ENCODE measurements around the gene SLC6A18. TPM values are rescaled to one million over a fixed set of nuclear protein-coding genes. Genes with fewer than 3 reads are reported as not detected.
"Not testable (repeated sequence)": the region's sequence is repeated elsewhere in the genome, so short reads cannot be mapped to it uniquely, and the experiment has no call there.

SLC6A18 gene
- total and polyA plus RNA-seq, 10 of the 15 experiments (the other 5 are each of a cell fraction or from before 2014, with no cell fraction given), result not detected

GRCh38 chr5:1284336-1284970, 59.3 kb downstream of the SLC6A18 start:
- 54% methylated on average over 24 of the region's 27 CpGs for WGBS (ENCODE audit: insufficient coverage, insufficient replicate concordance, low lambda C conversion rate, missing lambda C conversion rate)
- not testable (repeated sequence) for H3K79me2 ChIP-seq (ENCODE audit: control insufficient read depth, insufficient read depth, low read length)

GRCh38 chr5:1285141-1285540, 60.0 kb downstream of the SLC6A18 start:
- H4K20me1 ChIP-seq (ENCODE audit: control insufficient read depth, insufficient read depth), result no peaks in the 10 kb centered on the region
- SMC1A ChIA-PET (ENCODE audit: uncharacterized antibody, unreplicated experiment), result no interaction called here

More at GRCh38 chr5:1284336-1284970, 59.3 kb downstream of the SLC6A18 start:
- BruUV-seq (replicated peaks); in situ Hi-C loops (cut with MboI); H3K4me3 ChIP-seq; FAIRE-seq; H3K36me3 ChIP-seq (ENCODE audit: control insufficient read depth in 2 of 2, insufficient read depth in 2 of 2, low read length in 1 of 2); RAD21 ChIA-PET (ENCODE audit: unreplicated experiment); DNase-seq (ENCODE audit: low read depth, low spot score); H3K4me1 ChIP-seq (ENCODE audit: control insufficient read depth, insufficient read depth, low read length); H3K4me2 ChIP-seq (ENCODE audit: control insufficient read depth, insufficient read depth); H3K27ac ChIP-seq (ENCODE audit: control insufficient read depth, insufficient read depth); H3K9ac ChIP-seq (ENCODE audit: control insufficient read depth, insufficient read depth, low read length); H3K9me3 ChIP-seq (replicated peaks; ENCODE audit: control insufficient read depth, insufficient read depth, low read length); CTCF ChIA-PET; intact Hi-C loops (cut with micrococcal nuclease; ENCODE audit: unreplicated experiment); ATAC-seq; H3K27me3 ChIP-seq (replicated peaks in 1 of 2; ENCODE audit: control insufficient read depth in 2 of 2, insufficient read depth in 2 of 2, low read length in 1 of 2); SMC1A ChIA-PET (ENCODE audit: uncharacterized antibody, unreplicated experiment); H2AFZ ChIP-seq (ENCODE audit: control insufficient read depth, low read depth, low read length); H4K20me1 ChIP-seq (ENCODE audit: control insufficient read depth, insufficient read depth): not testable (repeated sequence)
- POLR2A ChIA-PET, result interaction anchor here (0.6 kb wide), 1 partner anchor 29 kb away, joined by 6 read pairs; no protein-coding TSS in a partner anchor

More at GRCh38 chr5:1285141-1285540, 60.0 kb downstream of the SLC6A18 start:
- no peaks in the 10 kb centered on the region for H3K4me1 ChIP-seq (ENCODE audit: control insufficient read depth, insufficient read depth, low read length)
- H2AFZ ChIP-seq (ENCODE audit: control insufficient read depth, low read depth, low read length), result no peak overlapping the region
- no peak overlapping the region for H3K4me2 ChIP-seq (ENCODE audit: control insufficient read depth, insufficient read depth)
- H3K4me3 ChIP-seq, result no peak overlapping the region
- no peak overlapping the region for H3K27ac ChIP-seq (ENCODE audit: control insufficient read depth, insufficient read depth)
- no peak for TF ChIP-seq ZBTB33 (IDR thresholded peaks at IDR 0.05)
- TF ChIP-seq ZNF207 (IDR thresholded peaks at IDR 0.05; ENCODE audit: borderline replicate concordance), result no peak
- TF ChIP-seq USF1 (IDR thresholded peaks at IDR 0.05; ENCODE audit: borderline replicate concordance, extremely low read length, insufficient read depth, low read depth, low read length), result no peak
- TF ChIP-seq PKNOX1 (IDR thresholded peaks at IDR 0.05), result no peak
- TF ChIP-seq JUND (IDR thresholded peaks at IDR 0.05; ENCODE audit: low read depth, low read length), result no peak
- TF ChIP-seq POU2F2 (IDR thresholded peaks at IDR 0.05; ENCODE audit: borderline replicate concordance, low read depth, low read length), result no peak
- DNase-seq (ENCODE audit: low read depth, low spot score) (no peak), FAIRE-seq (no peak), ATAC-seq (no peak)
- 35% methylated on average over 11 of the region's 12 CpGs for WGBS (ENCODE audit: insufficient coverage, insufficient replicate concordance, low lambda C conversion rate, missing lambda C conversion rate)
- no peaks in the 10 kb centered on the region; a peak in 2 of 4 replicates for H3K36me3 ChIP-seq (ENCODE audit: control insufficient read depth in 2 of 2, insufficient read depth in 2 of 2, low read length in 1 of 2)
- H3K9ac ChIP-seq (ENCODE audit: control insufficient read depth, insufficient read depth, low read length), result no peak overlapping the region
- H3K9me3 ChIP-seq (replicated peaks; ENCODE audit: control insufficient read depth, insufficient read depth, low read length), result peaks cover 3% of the 10 kb centered on the region; the same call in 1 of the 3 replicates
- intact Hi-C loops (cut with micrococcal nuclease; ENCODE audit: unreplicated experiment) (no loop called here), in situ Hi-C loops (cut with MboI) (no loop called here)
- BruUV-seq (replicated peaks), result no TSS peak
- CTCF ChIA-PET, result no interaction called here
- H3K79me2 ChIP-seq (ENCODE audit: control insufficient read depth, insufficient read depth, low read length), result no peaks in the 10 kb centered on the region
- H3K27me3 ChIP-seq (replicated peaks in 1 of 2; ENCODE audit: control insufficient read depth in 2 of 2, insufficient read depth in 2 of 2, low read length in 1 of 2), result no peaks in the 10 kb centered on the region
- POLR2A ChIA-PET, result no interaction called here
- RAD21 ChIA-PET (ENCODE audit: unreplicated experiment), result no interaction called here
